ENCODE measurements around the gene OSGIN1.
"Not testable (repeated sequence)": the region's sequence is repeated elsewhere in the genome, so short reads cannot be mapped to it uniquely, and the experiment has no call there.

OSGIN1 gene

GRCh38 chr16:83926726-83927397, 26.2 kb upstream of the OSGIN1 start:
- peak; percentile 9 for FAIRE-seq

DNA sequence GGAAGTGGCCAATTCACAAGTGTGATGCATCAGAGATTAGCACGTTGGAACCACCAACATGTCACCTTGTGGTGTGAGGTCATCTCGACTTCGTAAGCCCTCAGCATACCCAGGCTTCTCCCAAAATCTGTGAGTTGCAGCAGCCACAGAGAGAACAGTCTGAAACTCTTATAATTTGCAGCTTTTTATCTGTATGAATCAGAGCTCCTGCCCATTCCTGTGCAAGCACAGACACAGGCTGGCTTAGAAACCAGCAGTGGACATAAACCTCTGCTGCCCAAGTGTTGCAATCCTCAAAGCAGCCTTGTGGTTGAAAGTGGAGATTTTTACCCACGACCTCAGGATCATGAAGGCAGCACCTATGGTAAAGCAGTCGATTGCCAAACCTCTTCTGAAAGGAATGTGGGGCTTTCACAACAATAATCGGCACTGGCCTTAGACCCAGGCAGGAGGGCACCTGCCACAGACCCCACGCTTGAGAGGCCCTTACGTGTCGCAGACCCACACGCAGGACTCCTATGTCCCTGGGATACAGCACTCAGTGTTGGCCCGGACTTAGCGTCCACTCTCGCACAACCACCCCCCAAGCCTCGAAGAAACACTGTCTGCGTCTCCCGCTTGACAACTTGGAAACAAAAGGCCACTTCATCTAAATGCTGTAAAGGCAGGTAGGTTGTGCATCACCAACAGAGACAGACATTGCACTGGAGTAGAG, 24.5 kb upstream of the OSGIN1 start:
- FAIRE-seq = no peak

DNA sequence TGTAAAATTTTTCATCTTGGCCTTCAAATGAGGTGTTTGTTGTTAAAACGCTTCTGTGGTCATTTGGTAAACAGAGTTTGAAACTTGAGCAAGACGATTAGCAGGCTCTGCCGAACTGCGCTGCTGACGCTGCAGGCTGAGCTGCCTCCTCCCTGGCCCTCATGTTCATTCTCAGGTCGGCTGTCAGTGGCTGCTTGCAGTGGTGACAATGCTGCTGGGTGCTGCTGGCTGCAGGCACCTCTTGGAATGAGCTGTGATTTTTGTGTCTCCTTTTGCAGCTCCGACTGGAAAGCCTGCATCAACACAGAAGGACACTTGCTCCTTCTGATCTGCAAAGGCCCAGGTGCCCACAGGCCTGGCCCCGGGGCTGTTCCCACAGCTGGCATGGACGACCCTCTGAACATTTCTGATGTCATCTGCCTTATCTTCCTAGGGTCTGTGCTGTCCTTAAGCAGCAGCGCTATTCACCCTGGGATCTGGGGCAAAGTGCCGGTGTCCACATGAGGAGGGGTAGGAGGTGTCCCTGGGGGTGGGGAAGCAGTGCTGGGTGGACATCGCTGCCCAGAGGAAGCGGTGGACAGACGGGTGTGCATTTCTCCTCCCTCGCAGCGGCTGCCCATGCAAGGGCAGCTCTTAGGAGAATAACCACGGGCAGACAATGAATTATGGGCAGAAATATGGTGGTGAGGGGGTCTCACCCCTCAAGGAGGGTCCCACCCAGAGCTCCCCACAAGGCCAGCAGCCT, 23.1 kb upstream of the OSGIN1 start:
- FAIRE-seq = no peak

GRCh38 chr16:83930730-83931500, 22.1 kb upstream of the OSGIN1 start:
- FAIRE-seq = no peak

DNA sequence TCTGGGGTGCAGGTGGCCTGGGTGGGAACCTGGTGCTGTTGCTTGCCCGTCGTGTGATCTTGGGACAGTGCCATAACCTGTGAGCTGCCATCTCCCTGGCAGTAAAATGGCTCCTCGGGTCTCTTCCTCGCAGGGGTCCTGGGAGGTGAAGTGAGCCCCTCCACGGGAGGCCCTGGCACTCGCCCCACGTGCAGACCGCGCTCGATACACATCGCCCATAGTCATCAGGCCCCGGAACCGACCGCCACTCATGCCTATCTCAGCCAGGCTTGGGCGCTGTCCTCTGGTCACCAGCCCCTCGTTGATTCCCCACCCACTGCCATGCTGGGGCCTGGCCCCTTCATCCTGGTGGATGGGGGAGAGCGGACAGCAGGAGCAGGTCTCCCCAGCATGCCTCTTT, 21.5 kb upstream of the OSGIN1 start:
- FAIRE-seq = no peak

DNA sequence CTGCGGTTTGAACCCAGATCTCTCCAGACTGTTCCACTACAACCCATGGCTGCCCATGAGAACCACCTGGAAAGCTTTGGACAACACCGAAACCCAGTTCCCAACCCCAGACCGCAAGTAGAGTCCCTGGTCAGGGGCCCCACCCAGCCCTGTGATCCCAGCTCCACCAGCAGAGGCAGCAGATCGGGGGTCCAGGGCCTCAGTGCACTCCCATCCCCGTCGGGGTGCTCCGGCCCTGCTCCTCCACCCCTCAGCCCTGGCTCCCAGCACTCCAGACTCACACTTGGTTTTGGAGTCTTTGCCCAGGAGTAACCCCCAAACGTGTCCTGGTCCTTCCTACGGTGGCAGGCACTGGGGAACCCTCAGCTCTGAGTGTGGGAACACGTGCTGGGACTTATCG, 20.7 kb upstream of the OSGIN1 start:
- no peak for FAIRE-seq

DNA sequence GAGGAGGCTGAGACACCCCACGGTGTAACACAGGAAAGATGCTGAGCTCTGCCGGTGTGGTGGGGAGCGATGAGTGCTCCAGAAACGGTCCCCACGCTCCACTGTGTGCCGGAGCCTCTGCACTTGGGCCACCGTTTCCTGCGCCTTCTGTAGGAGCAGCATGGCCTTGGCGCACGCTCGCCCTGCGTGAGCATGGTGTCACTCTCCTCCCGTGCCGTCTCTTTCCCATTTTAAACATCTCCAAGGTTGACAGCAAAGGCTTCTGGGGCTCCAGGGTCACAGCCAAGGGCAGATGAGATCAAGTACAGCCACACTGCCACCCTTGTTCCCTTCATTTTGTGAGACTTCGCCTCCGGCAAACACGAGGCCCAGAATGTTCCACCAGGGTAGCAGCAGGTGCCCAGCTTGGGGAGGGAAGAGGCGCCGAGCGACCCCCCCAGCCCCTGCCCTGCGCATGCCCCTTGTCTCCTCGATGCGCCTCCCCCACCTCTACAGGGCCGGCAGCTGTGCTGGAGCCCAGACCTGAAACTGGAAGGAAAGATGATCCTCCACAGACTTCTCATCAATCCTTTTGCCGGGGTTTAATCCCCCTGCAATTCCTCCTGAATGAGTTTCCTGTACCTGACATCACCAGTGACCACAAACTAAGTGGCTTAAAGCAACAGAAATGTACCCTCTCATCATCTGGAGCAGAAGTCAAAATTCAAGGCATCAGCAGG, 19.9 kb upstream of the OSGIN1 start:
- FAIRE-seq = no peak

DNA sequence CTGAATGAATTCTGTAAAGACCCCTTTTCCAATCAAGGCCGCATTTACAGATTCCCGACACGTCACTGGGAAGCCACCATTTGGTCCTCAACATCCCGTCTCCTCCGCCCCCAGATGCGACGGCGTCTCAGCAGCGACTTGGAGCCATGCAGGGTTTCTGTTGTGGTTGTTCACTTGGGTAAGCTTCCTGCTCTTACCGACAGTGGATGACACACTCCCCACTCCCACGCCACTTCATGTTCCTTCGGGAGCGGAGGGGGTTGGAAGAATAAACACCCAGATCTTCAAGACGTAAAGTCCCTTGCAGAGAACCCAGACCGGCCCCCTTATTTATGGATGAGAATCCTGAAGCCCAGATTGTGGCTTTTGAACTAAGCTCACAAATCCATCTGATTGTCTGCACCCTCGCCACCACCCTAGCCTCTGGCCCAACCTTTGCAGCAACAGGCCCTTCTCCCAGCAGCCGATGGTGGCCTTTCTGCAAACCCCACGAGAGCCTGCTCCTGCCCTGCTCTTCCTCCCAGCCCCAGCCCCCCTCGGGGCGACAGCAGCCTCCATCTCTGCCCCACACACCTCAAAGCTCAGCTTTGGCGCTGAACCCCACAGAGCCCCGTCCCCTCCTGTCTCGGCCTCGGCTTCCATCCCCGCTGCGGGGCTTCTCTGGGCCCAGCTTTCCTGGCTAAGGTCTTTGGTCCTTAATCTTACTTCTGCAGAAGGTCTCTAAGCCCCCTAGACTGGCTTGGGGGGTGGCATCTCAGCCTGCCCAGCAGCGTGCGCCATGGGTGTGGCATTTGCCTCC, 19.0 kb upstream of the OSGIN1 start:
- no peak for FAIRE-seq

GRCh38 chr16:83934684-83934977, 18.4 kb upstream of the OSGIN1 start:
- no peak for FAIRE-seq

DNA sequence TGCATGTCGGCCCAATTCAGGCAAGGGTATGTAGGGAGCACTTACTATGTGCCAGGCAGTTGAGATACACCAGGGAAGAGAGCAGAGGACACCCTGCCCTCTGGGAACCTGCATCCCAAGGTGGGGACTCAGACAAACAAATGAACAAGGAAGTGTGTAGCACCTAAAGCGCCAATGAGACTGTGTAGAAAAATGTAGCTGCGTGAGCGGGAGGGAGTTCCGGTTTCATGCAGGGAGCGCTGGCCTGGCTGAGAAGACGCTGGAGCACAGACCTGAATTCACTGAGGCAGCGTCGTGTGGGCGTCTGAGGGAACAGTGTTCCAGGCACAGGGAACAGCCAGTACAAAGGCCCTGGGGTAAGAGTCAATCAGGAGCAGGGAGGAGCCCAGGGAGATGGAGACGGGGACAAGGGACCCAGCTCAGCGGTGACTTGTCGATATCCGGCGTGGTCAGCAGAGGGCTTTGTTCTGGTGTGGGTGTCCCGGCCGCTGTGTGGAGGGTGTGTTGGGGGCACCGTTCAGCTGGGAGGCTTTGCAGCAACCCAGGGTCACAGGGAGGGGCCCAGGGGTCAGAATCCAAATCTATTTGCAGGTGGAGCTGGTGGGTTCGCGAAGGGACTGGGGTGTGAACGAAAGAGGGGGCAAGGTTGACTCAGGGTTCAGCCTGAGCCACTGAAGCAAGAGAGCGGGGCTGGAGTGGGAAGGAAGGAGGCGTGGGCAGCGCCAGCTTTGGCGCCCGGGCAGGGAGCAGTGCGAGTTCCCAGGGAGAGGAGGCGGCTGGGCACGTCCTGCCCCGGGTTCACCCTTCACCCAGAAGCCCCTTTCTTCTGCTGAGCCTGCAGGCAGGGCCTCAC, 17.8 kb upstream of the OSGIN1 start:
- no peak for FAIRE-seq

- FAIRE-seq = no peak
Observed at GRCh38 chr16:83935858-83936255, 17.2 kb upstream of the OSGIN1 start.

DNA sequence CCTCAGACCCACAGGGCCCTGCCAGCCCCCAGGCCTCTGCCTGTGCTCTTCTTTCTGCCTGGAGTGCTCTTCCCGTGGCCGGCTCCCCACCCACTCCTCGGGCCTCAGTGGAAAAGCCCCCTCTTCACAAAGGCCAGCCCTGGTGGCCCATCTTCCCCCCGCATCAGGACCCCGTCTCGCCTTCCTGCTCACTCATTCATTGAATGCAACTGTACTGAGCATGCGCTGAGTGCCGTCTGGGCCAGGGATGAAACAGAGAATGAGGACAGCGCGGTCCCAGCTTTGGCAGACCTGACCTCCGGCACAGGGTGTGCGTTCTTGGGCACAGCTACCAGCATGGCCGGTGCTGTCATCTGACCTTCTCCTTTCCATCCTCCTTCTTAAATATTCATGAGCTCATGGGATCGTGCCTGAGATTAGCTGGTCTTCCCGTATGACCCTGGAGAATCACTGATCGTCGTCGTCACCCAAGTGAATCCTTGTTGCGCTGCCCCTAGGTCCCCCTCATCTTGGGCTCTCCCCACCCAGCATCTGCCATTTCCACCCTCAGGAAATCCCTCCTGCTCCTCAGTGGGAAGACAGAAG, 16.4 kb upstream of the OSGIN1 start:
- no peak for FAIRE-seq

GRCh38 chr16:83937267-83937666, 15.8 kb upstream of the OSGIN1 start:
- no peak for FAIRE-seq

DNA sequence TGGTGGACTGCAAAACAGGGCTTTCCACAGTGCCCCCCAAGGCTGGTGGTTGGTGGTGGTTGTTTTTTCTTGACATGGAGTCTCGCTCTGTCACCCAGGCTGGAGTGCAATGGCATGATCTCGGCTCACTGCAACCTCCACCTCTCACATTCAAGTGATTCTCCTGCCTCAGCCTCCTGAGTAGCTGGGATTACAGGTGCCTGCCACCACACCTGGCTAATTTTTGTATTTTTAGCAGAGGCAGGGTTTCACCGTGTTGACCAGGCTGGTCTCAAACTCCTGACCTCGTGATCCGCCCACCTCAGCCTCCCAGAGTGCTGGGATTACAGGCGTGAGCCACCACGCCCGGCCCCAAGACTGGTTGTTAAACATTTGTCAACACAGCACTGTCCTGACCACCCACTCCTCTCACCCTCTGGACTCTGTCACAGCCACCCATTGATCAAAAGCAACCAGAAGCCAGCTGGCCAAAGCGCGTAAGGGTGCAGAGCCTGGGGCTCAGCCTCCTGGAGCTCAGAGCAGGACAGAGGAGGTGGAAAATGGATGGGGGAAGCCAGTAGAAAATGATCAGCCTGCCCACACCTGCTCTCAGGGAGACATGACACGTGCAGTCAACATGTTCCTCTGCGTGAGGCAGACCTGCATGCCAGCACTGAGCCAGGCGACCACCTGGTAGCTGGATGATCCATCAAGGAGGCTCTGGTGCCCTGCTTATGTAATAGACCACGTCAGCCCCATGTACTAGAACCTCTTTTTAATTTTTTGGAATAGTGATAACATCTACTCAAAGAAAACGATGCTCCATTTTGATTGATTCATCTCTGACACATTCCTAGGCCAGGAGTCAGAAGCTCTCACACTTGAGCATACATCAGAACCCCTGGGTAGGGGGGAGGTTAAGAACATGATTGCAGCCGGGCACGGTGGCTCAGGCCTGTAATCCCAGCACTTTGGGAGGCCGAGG, 14.8 kb upstream of the OSGIN1 start:
- FAIRE-seq = no peak

- FAIRE-seq = no peak
Observed at GRCh38 chr16:83939266-83939855, 13.7 kb upstream of the OSGIN1 start.

- no peak for FAIRE-seq
Observed at GRCh38 chr16:83940119-83940518, 12.9 kb upstream of the OSGIN1 start.

DNA sequence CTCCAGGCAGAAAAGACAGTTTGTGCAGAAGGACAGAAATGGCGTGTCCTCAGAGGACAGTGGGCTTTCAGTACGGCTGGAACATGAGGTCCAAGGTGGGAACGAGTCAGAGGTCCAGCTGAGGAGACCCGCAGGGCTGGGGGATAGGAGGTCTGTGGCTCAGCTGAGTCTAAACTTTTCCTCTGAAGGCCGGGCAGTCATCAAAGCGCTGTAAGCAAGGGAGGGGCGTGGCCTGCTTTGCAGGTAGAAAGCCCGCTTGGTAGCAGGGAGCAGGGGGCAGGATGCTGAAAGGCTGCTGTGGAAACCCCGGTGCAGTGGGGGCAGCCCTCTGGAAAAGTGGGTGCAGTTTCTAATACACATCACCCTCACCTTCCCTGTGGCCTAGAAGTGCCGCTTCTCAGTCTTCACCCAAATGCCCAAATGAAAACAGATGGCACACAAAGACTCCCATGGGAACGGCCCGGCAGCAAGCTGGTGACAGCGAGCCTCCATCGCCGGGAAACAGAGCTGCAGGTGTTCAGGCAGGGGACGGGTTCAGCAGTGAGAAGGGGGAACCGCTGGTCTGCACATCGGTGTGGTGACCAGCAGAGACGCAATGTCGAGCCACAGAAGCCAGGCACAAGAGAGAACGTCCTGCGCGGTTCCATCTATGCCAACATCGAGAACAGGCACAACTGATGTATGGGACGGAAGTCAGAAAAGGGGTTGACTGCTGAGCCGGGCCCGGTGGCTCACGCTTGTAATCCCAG, 12.2 kb upstream of the OSGIN1 start:
- no peak for FAIRE-seq

GRCh38 chr16:83941546-83941945, 11.5 kb upstream of the OSGIN1 start:
- FAIRE-seq = not testable (repeated sequence)
